Ascending aorta (tissue), 2 donors: ENCODE measurements around the gene CDH19. TPM values are rescaled to one million over a fixed set of nuclear protein-coding genes. Genes with fewer than 3 reads are reported as not detected.

Experiments used
- DNase-seq, 2 donors: peaks; one replicate each; pipeline ENCODE4 v3.0.0-alpha.2; 2019; ENCODE audit warnings: low spot score in 2 of 2
- H3K27ac ChIP-seq, 2 donors: fragments of 200-600 bp; sonication (generic); one replicate each; pipeline ENCODE4 v1.5.1; 2016 to 2017; ENCODE audit warnings: mild to moderate bottlenecking in 1 of 2
- H3K27me3 ChIP-seq: fragments of 200-600 bp; sonication (generic); one replicate; pipeline ENCODE4 v1.5.1; 2017
- H3K36me3 ChIP-seq, 2 donors: fragments of 200-600 bp; sonication (generic); one replicate each; pipeline ENCODE4 v1.5.1; 2016
- H3K4me1 ChIP-seq, 2 donors: fragments of 200-600 bp; sonication (generic); one replicate each; pipeline ENCODE4 v1.5.1; 2016 to 2017; ENCODE audit warnings: mild to moderate bottlenecking in 1 of 2
- H3K4me3 ChIP-seq, 2 donors: fragments of 200-600 bp; sonication (generic); one replicate each; pipeline ENCODE4 v1.5.1; 2016 to 2017; ENCODE audit warnings: mild to moderate bottlenecking in 1 of 2
- H3K9me3 ChIP-seq, 2 donors: fragments of 200-600 bp; sonication (generic); one replicate each; pipeline ENCODE4 v1.5.1; 2016
- CTCF ChIP-seq, 3 experiments: fragments of 200-600 bp in 2 of 3; fragments of 450-650 bp in 1 of 3; sonication (generic) in 2 of 3; IDR thresholded peaks; one replicate each; pipeline ENCODE4 v1.5.1; 2016 to 2019; ENCODE audit warnings: antibody characterized with exemption in 3 of 3, mild to moderate bottlenecking in 1 of 3, moderate library complexity in 1 of 3
- intact Hi-C: fragments of 100-400 bp; cut with DNase I; formaldehyde crosslinking; loops from one replicate; pipeline ENCODE4 v1.15.1; 2023
- total RNA-seq: library from RNA; depleted of rRNA; stranded (reverse); fragments of >200 nt; gene quantifications from one replicate; pipeline ENCODE4 v1.1.0, GENCODE V29; 2016

The CDH19 gene
- total RNA-seq, 1 donor from 2014 or later: 0.21 TPM

GRCh38 chr18:66601649-66602048 lies 2.2 kb downstream of the CDH19 start:
- H3K9me3 ChIP-seq: no peaks in the 10 kb centered on the region
- H3K4me3 ChIP-seq: no peak overlapping the region
- H3K27me3 ChIP-seq: no peaks in the 10 kb centered on the region
- DNase-seq: no peak
- intact Hi-C loops: no loop called here
- no peak overlapping the region for H3K27ac ChIP-seq
- no peak for TF ChIP-seq CTCF (IDR thresholded peaks at IDR 0.05)
- H3K36me3 ChIP-seq: no peaks in the 10 kb centered on the region
- no peaks in the 10 kb centered on the region for H3K4me1 ChIP-seq

DNA sequence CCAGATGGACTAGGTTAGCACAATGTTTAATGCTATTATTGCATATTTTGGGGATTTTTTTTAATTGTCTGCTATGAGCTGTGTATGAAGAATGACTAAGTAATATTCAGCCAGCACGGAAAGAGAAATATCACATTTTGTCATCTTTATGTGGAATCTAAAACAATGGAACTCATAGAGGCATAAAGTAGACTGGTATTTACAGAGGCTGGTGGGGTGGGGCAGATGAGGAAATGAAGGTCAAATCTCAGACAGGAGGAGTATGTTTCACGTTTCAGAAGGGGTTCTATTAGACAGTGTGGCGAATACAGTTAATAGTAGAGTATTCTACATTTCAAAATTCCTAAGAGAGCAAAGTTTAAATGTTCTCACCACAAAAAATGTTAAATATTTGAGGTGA lies 4.7 kb downstream of the CDH19 start:
- H3K4me1 ChIP-seq: no peaks in the 10 kb centered on the region
- H3K4me3 ChIP-seq: no peak overlapping the region
- H3K36me3 ChIP-seq: no peaks in the 10 kb centered on the region
- H3K27me3 ChIP-seq: no peaks in the 10 kb centered on the region
- intact Hi-C loops: no loop called here
- DNase-seq: no peak
- TF ChIP-seq CTCF (IDR thresholded peaks at IDR 0.05): no peak
- H3K9me3 ChIP-seq: no peaks in the 10 kb centered on the region
- H3K27ac ChIP-seq: no peak overlapping the region

DNA sequence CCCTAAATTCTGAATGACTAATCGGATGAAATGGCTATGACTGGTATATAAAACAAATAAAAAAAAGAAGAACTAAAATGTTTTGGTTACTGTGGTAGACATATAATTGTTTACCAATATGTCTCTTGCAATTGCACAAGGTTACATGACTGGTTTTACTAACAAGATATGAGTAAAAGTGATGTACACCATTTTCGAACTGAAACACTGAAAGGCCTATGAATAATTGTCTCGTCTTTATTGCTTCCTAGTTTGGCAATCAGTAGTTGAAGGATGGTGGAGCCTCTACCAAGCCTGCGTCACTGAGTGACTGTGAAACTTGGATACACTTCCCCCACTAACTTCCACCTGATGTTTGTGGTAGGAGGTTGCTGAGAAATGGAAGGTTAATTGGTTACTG lies 16.5 kb downstream of the CDH19 start:
- intact Hi-C loops: no loop called here
- DNase-seq: no peak
- Histone ChIP-seq H3K36me3 (no peaks in the 10 kb centered on the region), H3K9me3 (no peaks in the 10 kb centered on the region), H3K27me3 (no peaks in the 10 kb centered on the region), H3K4me1 (no peaks in the 10 kb centered on the region), H3K27ac (no peak overlapping the region), H3K4me3 (no peak overlapping the region)
- no peak for TF ChIP-seq CTCF (IDR thresholded peaks at IDR 0.05)

GRCh38 chr18:66582211-66582610 lies 21.7 kb downstream of the CDH19 start:
- DNase-seq: no peak
- Histone ChIP-seq H3K36me3 (no peaks in the 10 kb centered on the region), H3K27ac (no peak overlapping the region), H3K4me1 (no peaks in the 10 kb centered on the region), H3K4me3 (no peak overlapping the region), H3K9me3 (no peaks in the 10 kb centered on the region), H3K27me3 (no peaks in the 10 kb centered on the region)
- intact Hi-C loops: no loop called here
- no peak for TF ChIP-seq CTCF (IDR thresholded peaks at IDR 0.05)

- Histone ChIP-seq H3K9me3 (no peaks in the 10 kb centered on the region), H3K4me3 (no peak overlapping the region), H3K27me3 (no peaks in the 10 kb centered on the region), H3K4me1 (no peaks in the 10 kb centered on the region), H3K36me3 (no peaks in the 10 kb centered on the region), H3K27ac (no peak overlapping the region)
- DNase-seq: no peak
- no peak for TF ChIP-seq CTCF (IDR thresholded peaks at IDR 0.05)
- intact Hi-C loops: no loop called here
Observed at GRCh38 chr18:66575263-66575662, 28.6 kb downstream of the CDH19 start.

- no peak for TF ChIP-seq CTCF (IDR thresholded peaks at IDR 0.05)
- H3K27ac ChIP-seq: no peak overlapping the region
- DNase-seq: no peak
- H3K9me3 ChIP-seq: no peaks in the 10 kb centered on the region
- H3K4me1 ChIP-seq: no peaks in the 10 kb centered on the region
- H3K27me3 ChIP-seq: no peaks in the 10 kb centered on the region
- H3K36me3 ChIP-seq: no peaks in the 10 kb centered on the region
- intact Hi-C loops: no loop called here
- no peak overlapping the region for H3K4me3 ChIP-seq
Observed at GRCh38 chr18:66571845-66572244, 32.0 kb downstream of the CDH19 start.
